Non-pigmented ciliary epithelial cell (primary cell): ENCODE data around the gene BNC2.
"Not testable (repeated sequence)": the region's sequence is repeated elsewhere in the genome, so short reads cannot be mapped to it uniquely, and the experiment has no call there.

Experiments used
- DNase-seq: peaks from one replicate; pipeline ENCODE4 v3.0.0-alpha.2; 2010; ENCODE audit warnings: low read depth

The BNC2 gene

GRCh38 chr9:16446636-16447035 lies 423.8 kb downstream of the BNC2 start:
- no peak for DNase-seq

- DNase-seq: no peak
Observed at GRCh38 chr9:16445141-16445920, 425.1 kb downstream of the BNC2 start.

- DNase-seq: no peak
Observed at GRCh38 chr9:16442622-16443021, 427.8 kb downstream of the BNC2 start.

GRCh38 chr9:16441791-16442190 lies 428.7 kb downstream of the BNC2 start:
- no peak for DNase-seq

- not testable (repeated sequence) for DNase-seq
Observed at GRCh38 chr9:16438831-16439230, 431.6 kb downstream of the BNC2 start.

- no peak for DNase-seq
Observed at GRCh38 chr9:16436545-16436944, 433.9 kb downstream of the BNC2 start.

- DNase-seq: peak; percentile 72
Observed at GRCh38 chr9:16434526-16434925, 435.9 kb downstream of the BNC2 start.

- DNase-seq: no peak
Observed at GRCh38 chr9:16433494-16433893, 437.0 kb downstream of the BNC2 start.

GRCh38 chr9:16431666-16432392 lies 438.6 kb downstream of the BNC2 start:
- DNase-seq: no peak

- DNase-seq: no peak
Observed at GRCh38 chr9:16429671-16430070, 440.8 kb downstream of the BNC2 start.

- DNase-seq: no peak
Observed at GRCh38 chr9:16427873-16428427, 442.5 kb downstream of the BNC2 start.

- DNase-seq: no peak
Observed at GRCh38 chr9:16426716-16427115, 443.8 kb downstream of the BNC2 start.

- DNase-seq: no peak
Observed at GRCh38 chr9:16425562-16426231, 444.8 kb downstream of the BNC2 start.

GRCh38 chr9:16422114-16422513 lies 448.4 kb downstream of the BNC2 start:
- DNase-seq: no peak

GRCh38 chr9:16421532-16421931 lies 448.9 kb downstream of the BNC2 start:
- no peak for DNase-seq

- DNase-seq: no peak
Observed at GRCh38 chr9:16419124-16419523, 451.3 kb downstream of the BNC2 start.

GRCh38 chr9:16418721-16419120 lies 451.7 kb downstream of the BNC2 start:
- no peak for DNase-seq

- no peak for DNase-seq
Observed at GRCh38 chr9:16417749-16418148, 452.7 kb downstream of the BNC2 start.

GRCh38 chr9:16417161-16417560 lies 453.3 kb downstream of the BNC2 start:
- DNase-seq: peak; percentile 90

GRCh38 chr9:16414451-16414850 lies 456.0 kb downstream of the BNC2 start:
- DNase-seq: no peak

- DNase-seq: peak; percentile 97
Observed at GRCh38 chr9:16413509-16414016, 456.9 kb downstream of the BNC2 start.

GRCh38 chr9:16412740-16413139 lies 457.7 kb downstream of the BNC2 start:
- DNase-seq: no peak
